H9 (cell line): ENCODE data around the gene PHLDA3. TPM values are rescaled to one million over a fixed set of nuclear protein-coding genes. Genes with fewer than 3 reads are reported as not detected.

Source experiments
- DNase-seq: peaks from one replicate; pipeline ENCODE4 v3.0.0-alpha.2; 2017
- H2AFZ ChIP-seq: one replicate; pipeline ENCODE4 v1.6.1; 2013; ENCODE audit warnings: mild to moderate bottlenecking, low read length, control low read depth, moderate library complexity
- H2AK5ac ChIP-seq: 2 replicates; pipeline ENCODE4 v1.6.1; 2013; ENCODE audit warnings: low read length, control low read depth, mixed read lengths; ENCODE audit not compliant: insufficient read length
- H2BK120ac ChIP-seq: one replicate; pipeline ENCODE4 v1.6.1; 2013; ENCODE audit warnings: low read depth, mild to moderate bottlenecking, low read length, control low read depth, inconsistent platforms; ENCODE audit not compliant: poor library complexity, severe bottlenecking
- H2BK12ac ChIP-seq: 2 replicates; pipeline ENCODE4 v1.6.1; 2013; ENCODE audit warnings: low read length, control low read depth, mixed read lengths, low read depth; ENCODE audit not compliant: insufficient read length
- H2BK15ac ChIP-seq: 2 replicates; pipeline ENCODE4 v1.6.1; 2013; ENCODE audit warnings: low read depth, low read length, control low read depth
- H2BK20ac ChIP-seq: one replicate; pipeline ENCODE4 v1.6.1; 2013; ENCODE audit warnings: low read depth, mild to moderate bottlenecking, low read length, control low read depth, inconsistent platforms; ENCODE audit not compliant: poor library complexity, severe bottlenecking
- H2BK5ac ChIP-seq: 2 replicates; pipeline ENCODE4 v1.6.1; 2013; ENCODE audit warnings: low read length, control low read depth, mixed read lengths; ENCODE audit not compliant: insufficient read length
- H3K14ac ChIP-seq: 2 replicates; pipeline ENCODE4 v1.6.1; 2013; ENCODE audit warnings: low read length, control low read depth; ENCODE audit not compliant: insufficient read depth
- H3K18ac ChIP-seq: 2 replicates; pipeline ENCODE4 v1.6.1; 2013; ENCODE audit warnings: low read depth, mild to moderate bottlenecking, mixed read lengths, low read length, control low read depth; ENCODE audit not compliant: insufficient read length
- H3K23ac ChIP-seq: 2 replicates; pipeline ENCODE4 v1.6.1; 2013; ENCODE audit warnings: low read length, control low read depth, mixed read lengths, low read depth; ENCODE audit not compliant: insufficient read length
- H3K23me2 ChIP-seq: 2 replicates; pipeline ENCODE4 v1.6.1; 2013; ENCODE audit warnings: low read depth, mild to moderate bottlenecking, mixed read lengths, low read length, control low read depth; ENCODE audit not compliant: insufficient read length, poor library complexity, severe bottlenecking
- H3K27ac ChIP-seq: 2 replicates; pipeline ENCODE4 v1.5.1; 2013; ENCODE audit warnings: low read length, control low read depth, mixed read lengths, low read depth; ENCODE audit not compliant: insufficient read length
- H3K27me3 ChIP-seq: 2 replicates; pipeline ENCODE4 v1.6.1; 2013; ENCODE audit warnings: low read length, control low read depth, inconsistent platforms; ENCODE audit not compliant: insufficient read depth
- H3K4ac ChIP-seq: 2 replicates; pipeline ENCODE4 v1.6.1; 2013; ENCODE audit warnings: low read depth, mild to moderate bottlenecking, control low read depth, inconsistent platforms, low read length, moderate library complexity
- H3K4me1 ChIP-seq: 2 replicates; pipeline ENCODE4 v1.6.1; 2013; ENCODE audit warnings: low read length, control low read depth, inconsistent platforms; ENCODE audit not compliant: insufficient read depth
- H3K4me2 ChIP-seq: 2 replicates; pipeline ENCODE4 v1.6.1; 2013; ENCODE audit warnings: low read length, control low read depth, mixed read lengths; ENCODE audit not compliant: insufficient read length, insufficient read depth
- H3K56ac ChIP-seq: 2 replicates; pipeline ENCODE4 v1.6.1; 2013; ENCODE audit warnings: low read depth, mild to moderate bottlenecking, mixed read lengths, low read length, control low read depth; ENCODE audit not compliant: insufficient read length
- H3K79me1 ChIP-seq: 2 replicates; pipeline ENCODE4 v1.6.1; 2013; ENCODE audit warnings: low read depth, mild to moderate bottlenecking, moderate library complexity, low read length, control low read depth, inconsistent platforms; ENCODE audit not compliant: insufficient read depth, poor library complexity, severe bottlenecking
- H3K79me2 ChIP-seq: 2 replicates; pipeline ENCODE4 v1.6.1; 2013; ENCODE audit warnings: low read length, control low read depth, inconsistent platforms; ENCODE audit not compliant: insufficient read depth
- H3K9ac ChIP-seq: 2 replicates; pipeline ENCODE4 v1.6.1; 2013; ENCODE audit warnings: low read length, control low read depth, mixed read lengths; ENCODE audit not compliant: insufficient read length; ENCODE audit errors: extremely low read depth
- H3K9me3 ChIP-seq: one replicate; pipeline ENCODE4 v1.6.1; 2013; ENCODE audit warnings: low read depth, low read length, inconsistent platforms; ENCODE audit not compliant: control insufficient read depth
- H3T11ph ChIP-seq: one replicate; pipeline ENCODE4 v1.6.1; 2013; ENCODE audit warnings: mild to moderate bottlenecking, low read length, control low read depth, inconsistent platforms
- H4K20me1 ChIP-seq: one replicate; pipeline ENCODE4 v1.6.1; 2013; ENCODE audit not compliant: control insufficient read depth, insufficient read length, insufficient read depth
- H4K5ac ChIP-seq: 2 replicates; pipeline ENCODE4 v1.6.1; 2013; ENCODE audit warnings: low read depth, mild to moderate bottlenecking, mixed read lengths, low read length, control low read depth; ENCODE audit not compliant: insufficient read length
- H4K8ac ChIP-seq: replicated peaks from 2 replicates; pipeline ENCODE4 v1.6.1; 2013; ENCODE audit warnings: low read length, control low read depth, mixed read lengths, low read depth; ENCODE audit not compliant: insufficient read length
- H4K91ac ChIP-seq: 2 replicates; pipeline ENCODE4 v1.6.1; 2013; ENCODE audit warnings: low read depth, mild to moderate bottlenecking, moderate library complexity, mixed read lengths, low read length, control low read depth; ENCODE audit not compliant: insufficient read length
- H3K27ac Mint-ChIP-seq, 3 experiments: 2 replicates in 2 of 3; 3 replicates in 1 of 3; pipeline ENCODE4 v1.8.0; 2020 to 2021; ENCODE audit warnings: mixed read lengths in 3 of 3, mild to moderate bottlenecking in 1 of 3, moderate library complexity in 1 of 3
- H3K27me3 Mint-ChIP-seq: 2 replicates; pipeline ENCODE4 v1.8.0; 2021; ENCODE audit warnings: low read depth, mild to moderate bottlenecking, moderate library complexity, mixed read lengths
- H3K36me3 Mint-ChIP-seq, 3 experiments: 2 replicates in 2 of 3; 3 replicates in 1 of 3; pipeline ENCODE4 v1.8.0; 2020 to 2021; ENCODE audit warnings: low read depth in 3 of 3, mixed read lengths in 3 of 3; ENCODE audit not compliant: insufficient read depth in 1 of 3
- H3K4me1 Mint-ChIP-seq, 2 experiments: 2 replicates each; pipeline ENCODE4 v1.8.0; 2020; ENCODE audit warnings: mixed read lengths in 2 of 2
- H3K4me3 Mint-ChIP-seq, 2 experiments: 2 replicates in 1 of 2; 3 replicates in 1 of 2; pipeline ENCODE4 v1.8.0; 2020 to 2021; ENCODE audit warnings: mild to moderate bottlenecking in 2 of 2, mixed read lengths in 2 of 2, moderate library complexity in 1 of 2
- H3K9me3 Mint-ChIP-seq, 2 experiments: 2 replicates in 1 of 2; 3 replicates in 1 of 2; pipeline ENCODE4 v1.8.0; 2020; ENCODE audit warnings: mild to moderate bottlenecking in 2 of 2, mixed read lengths in 2 of 2, moderate library complexity in 1 of 2
- CTCF ChIP-seq: fragments of 200-600 bp; sonication (generic); conservative IDR thresholded peaks from 3 replicates; pipeline ENCODE4 v1.8.0; 2021; ENCODE audit warnings: antibody characterized with exemption, mild to moderate bottlenecking
- WGBS: extraction: QIAGEN DNeasy Blood & Tissue Kit; methylation state at CpG from one replicate; pipeline ENCODE4 v1.1.7; 2013; ENCODE audit warnings: missing lambda C conversion rate, low lambda C conversion rate, mixed read lengths; ENCODE audit not compliant: insufficient read length; ENCODE audit errors: extremely low coverage; 5-methylcytosine and 5-hydroxymethylcytosine counted together
- total RNA-seq: library from RNA; stranded (reverse); gene quantifications from 2 replicates; pipeline ENCODE4 v1.2.1, GENCODE V29; 2021

The PHLDA3 gene
- total RNA-seq, 1 experiment from 2014 or later: 53.9 TPM

- Histone ChIP-seq H2AFZ (no peak overlapping the region), H3K4me2 (no peak overlapping the region), H2BK120ac (no peak overlapping the region), H2BK20ac (no peak overlapping the region), H4K5ac (no peak overlapping the region), H3K9ac (no peak overlapping the region), H3K27ac (no peak overlapping the region), H4K91ac (no peak overlapping the region), H3K23me2 (no peaks in the 10 kb centered on the region), H3K27me3 (no peaks in the 10 kb centered on the region), H3K9me3 (no peaks in the 10 kb centered on the region), H2BK5ac (no peak overlapping the region), H2AK5ac (no peak overlapping the region), H3T11ph (no peak overlapping the region), H3K56ac (no peak overlapping the region), H3K18ac (no peak overlapping the region), H3K14ac (no peak overlapping the region), H3K23ac (no peak overlapping the region), H3K79me2 (no peaks in the 10 kb centered on the region), H3K4me1 (peaks cover 8% of the 10 kb centered on the region; the same call in 1 of the 2 replicates), H3K79me1 (no peaks in the 10 kb centered on the region), H4K8ac (no peak overlapping the region), H3K4ac (no peak overlapping the region), H2BK15ac (no peak overlapping the region), H2BK12ac (no peak overlapping the region), H4K20me1 (no peaks in the 10 kb centered on the region)
- no CpG with 5 or more reads among the region's 4 CpGs for WGBS
- Mint-ChIP-seq H3K27me3 (no peaks in the 10 kb centered on the region), H3K27ac (peak overlapping the region in 1 of 3 experiments; percentile 13; a peak in 2 of 7 replicates), H3K9me3 (no peaks in the 10 kb centered on the region), H3K4me1 (peaks cover 29 to 34% of the 10 kb centered on the region in 2 experiments), H3K4me3 (no peak overlapping the region), H3K36me3 (no peaks in the 10 kb centered on the region)
- TF ChIP-seq CTCF: no peak
- DNase-seq: no peak
Observed at GRCh38 chr1:201457508-201457960, 11.5 kb downstream of the PHLDA3 start.
